ENCODE data around the gene SLC17A3.
A peak's percentile ranks its signal among the peaks of the same experiment; 100 is the strongest.

The SLC17A3 gene

GRCh38 chr6:25889877-25890853 lies 16.1 kb upstream of the SLC17A3 start:
- DNase-seq (ENCODE audit: low spot score), result peak; percentile 12

GRCh38 chr6:25888626-25889025 lies 14.6 kb upstream of the SLC17A3 start:
- DNase-seq (ENCODE audit: low spot score), result no peak

- DNase-seq (ENCODE audit: low spot score), result no peak
Observed at GRCh38 chr6:25886066-25886465, 12.0 kb upstream of the SLC17A3 start.

GRCh38 chr6:25883991-25884390 lies 9.9 kb upstream of the SLC17A3 start:
- no peak for DNase-seq (ENCODE audit: low spot score)

GRCh38 chr6:25883536-25883935 lies 9.5 kb upstream of the SLC17A3 start:
- DNase-seq (ENCODE audit: low spot score), result no peak

- DNase-seq (ENCODE audit: low spot score), result peak; percentile 59
Observed at GRCh38 chr6:25882051-25882496, 8.0 kb upstream of the SLC17A3 start.

- no peak for DNase-seq (ENCODE audit: low spot score)
Observed at GRCh38 chr6:25880601-25881000, 6.6 kb upstream of the SLC17A3 start.

GRCh38 chr6:25878721-25879322 lies 4.8 kb upstream of the SLC17A3 start:
- no peak for DNase-seq (ENCODE audit: low spot score)

- no peak for DNase-seq (ENCODE audit: low spot score)
Observed at GRCh38 chr6:25875926-25876602, 2.0 kb upstream of the SLC17A3 start.

- DNase-seq (ENCODE audit: low spot score), result no peak
Observed at GRCh38 chr6:25875563-25875905, 1.5 kb upstream of the SLC17A3 start.

- DNase-seq (ENCODE audit: low spot score), result peak; percentile 37
Observed at GRCh38 chr6:25874822-25875562, 949 bp upstream of the SLC17A3 start.

GRCh38 chr6:25872814-25873213 lies 1.2 kb downstream of the SLC17A3 start:
- DNase-seq (ENCODE audit: low spot score), result peak; percentile 42

- DNase-seq (ENCODE audit: low spot score), result no peak
Observed at GRCh38 chr6:25869840-25870239, 4.2 kb downstream of the SLC17A3 start.

GRCh38 chr6:25868436-25869183 lies 5.4 kb downstream of the SLC17A3 start:
- no peak for DNase-seq (ENCODE audit: low spot score)

GRCh38 chr6:25866011-25866410 lies 8.0 kb downstream of the SLC17A3 start:
- peak; percentile 37 for DNase-seq (ENCODE audit: low spot score)

- DNase-seq (ENCODE audit: low spot score), result no peak
Observed at GRCh38 chr6:25863360-25863759, 10.7 kb downstream of the SLC17A3 start.

- no peak for DNase-seq (ENCODE audit: low spot score)
Observed at GRCh38 chr6:25862199-25862598, 11.8 kb downstream of the SLC17A3 start.

GRCh38 chr6:25852756-25853155 lies 21.3 kb downstream of the SLC17A3 start:
- DNase-seq (ENCODE audit: low spot score), result no peak

- no peak for DNase-seq (ENCODE audit: low spot score)
Observed at GRCh38 chr6:25851961-25852360, 22.1 kb downstream of the SLC17A3 start.

GRCh38 chr6:25844518-25844917 lies 29.5 kb downstream of the SLC17A3 start:
- no peak for DNase-seq (ENCODE audit: low spot score)

- DNase-seq (ENCODE audit: low spot score), result no peak
Observed at GRCh38 chr6:25842526-25842925, 31.5 kb downstream of the SLC17A3 start.
